Ovary (tissue), 3 donors: ENCODE data around the gene CRYBG1.

ENCODE experiments used
- CTCF ChIP-seq, 3 donors: fragments of 450-650 bp in 2 of 3; fragments of 200-600 bp in 1 of 3; IDR thresholded peaks; one replicate each; pipeline versions ENCODE4 v1.5.1 to v1.8.0; 2016 to 2022; ENCODE audit warnings: antibody characterized with exemption in 3 of 3, mild to moderate bottlenecking in 1 of 3
- EP300 ChIP-seq: sonication (generic); formaldehyde crosslinking; IDR thresholded peaks from one replicate; pipeline ENCODE4 v1.6.1; 2017; ENCODE audit warnings: antibody characterized with exemption
- donor health status: DM: no; HTN: no; CAD: no.

- no peak for TF ChIP-seq CTCF (IDR thresholded peaks at IDR 0.05)
- no peak for TF ChIP-seq EP300
These were observed 16.6 kb downstream of the CRYBG1 start for GRCh38 chr6:106377061-106377540.
